CD4-positive, alpha-beta T cell treated with Interleukin-17A for 4 hours (primary cell): ENCODE results near the gene FLNB.
"Not testable (repeated sequence)": the region's sequence is repeated elsewhere in the genome, so short reads cannot be mapped to it uniquely, and the experiment has no call there.

Experiments used
- DNase-seq: peaks from one replicate; pipeline ENCODE4 v3.0.0-alpha.2; 2020; ENCODE audit warnings: mixed read lengths

The FLNB gene

DNA sequence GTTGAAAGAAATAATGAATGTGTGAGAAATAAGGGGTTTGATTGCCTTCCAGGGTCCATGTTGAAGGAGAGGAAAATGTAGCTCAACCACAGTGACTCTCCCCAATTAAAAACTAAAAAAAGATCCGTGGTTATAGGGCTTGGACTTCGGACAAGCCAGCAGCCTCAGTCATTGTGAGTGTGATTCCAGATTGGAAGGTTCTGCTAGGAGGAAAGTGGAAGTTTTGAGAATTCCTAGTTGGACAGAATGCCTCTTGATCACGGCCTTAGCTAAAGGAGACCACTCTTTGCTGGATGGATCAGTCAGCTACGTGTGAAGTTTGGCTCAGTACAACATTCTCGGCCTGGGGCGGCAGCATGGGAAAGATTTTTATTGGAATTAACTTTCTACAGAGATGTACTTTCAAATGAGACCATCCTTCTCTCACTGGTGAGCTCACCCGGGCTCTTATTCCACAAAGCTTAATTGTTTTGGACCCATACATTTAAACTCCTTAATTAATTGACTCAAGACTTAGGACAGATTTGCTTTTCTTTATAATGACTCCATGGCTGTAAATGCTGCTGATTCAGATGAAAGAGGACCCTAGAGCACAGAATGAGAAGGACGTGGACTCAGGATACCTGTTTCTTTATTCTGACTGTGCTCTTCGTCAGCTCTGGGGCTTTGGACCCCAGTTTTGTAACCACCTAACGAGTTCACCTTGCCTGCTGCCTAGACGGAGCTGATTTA is 27.5 kb downstream of the FLNB start:
- DNase-seq: no peak

DNA sequence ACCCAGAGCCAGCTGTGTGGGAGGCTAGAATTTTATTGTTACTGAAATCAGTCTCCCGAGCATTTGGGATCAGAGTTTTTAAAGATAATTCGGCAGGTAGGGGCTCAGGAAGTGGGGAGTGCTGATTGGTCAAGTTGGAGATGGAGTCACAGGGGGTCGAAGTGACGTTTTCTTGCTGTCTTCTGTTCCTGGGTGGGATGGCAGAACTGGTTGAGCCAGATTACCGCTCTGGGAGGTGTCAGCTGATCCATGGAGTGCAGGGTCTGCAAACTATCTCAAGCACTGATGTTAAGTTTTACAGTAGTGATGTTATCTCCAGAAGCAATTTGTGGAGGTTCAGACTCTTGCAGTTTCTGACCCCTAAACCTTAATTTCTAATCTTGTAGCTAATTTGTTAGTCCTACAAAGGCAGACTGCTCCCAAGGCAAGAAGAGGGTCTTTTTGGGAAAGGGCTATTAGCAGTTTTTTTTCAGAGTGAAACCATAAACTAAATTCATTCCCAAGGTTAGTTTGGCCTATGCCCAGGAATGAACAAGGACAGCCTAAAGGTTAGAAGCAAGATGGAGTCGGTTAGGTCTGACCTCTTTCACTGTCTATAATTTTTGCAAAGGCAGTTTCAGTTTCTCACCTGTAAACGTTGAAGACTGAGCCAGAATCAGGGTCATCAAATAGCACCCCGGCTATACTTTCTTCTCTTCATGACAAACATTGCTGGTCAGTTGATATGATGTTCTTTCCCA is 28.2 kb downstream of the FLNB start:
- DNase-seq: no peak

DNA sequence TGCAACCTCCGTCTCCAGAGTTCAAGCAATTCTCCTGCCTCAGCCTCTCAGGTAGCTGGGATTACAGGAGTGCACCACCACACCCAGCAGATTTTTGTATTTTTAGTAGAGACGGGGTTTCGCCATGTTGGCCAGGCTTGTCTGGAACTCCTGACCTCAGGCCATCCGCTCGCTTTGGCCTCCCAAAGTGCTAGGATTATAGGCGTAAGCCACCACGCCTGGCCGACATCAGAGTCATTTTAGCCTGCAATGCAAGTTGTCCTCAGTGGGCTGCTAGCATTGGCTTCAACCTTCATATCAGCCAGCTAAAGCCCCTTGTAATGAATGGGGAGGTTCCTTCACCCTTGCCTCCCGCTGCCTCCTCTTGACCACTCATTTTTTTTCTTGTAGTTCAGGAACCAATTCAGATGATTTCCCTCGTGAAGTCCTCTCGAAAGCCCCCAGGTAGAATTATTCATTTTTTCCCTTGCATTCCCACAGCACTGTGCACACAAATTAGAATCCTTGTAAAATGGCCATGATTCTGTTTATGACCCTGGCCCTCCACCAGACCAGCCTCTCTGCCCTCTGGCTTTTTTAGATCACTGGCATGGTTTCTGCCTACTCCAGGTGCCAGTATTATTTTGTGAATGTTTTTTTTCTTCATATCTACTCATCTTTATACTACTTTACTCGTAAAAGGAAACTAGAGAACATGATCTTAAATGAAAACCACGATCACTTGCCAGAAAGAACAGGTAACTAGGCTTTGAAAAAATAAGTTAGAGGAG is 29.1 kb downstream of the FLNB start:
- no peak for DNase-seq

DNA sequence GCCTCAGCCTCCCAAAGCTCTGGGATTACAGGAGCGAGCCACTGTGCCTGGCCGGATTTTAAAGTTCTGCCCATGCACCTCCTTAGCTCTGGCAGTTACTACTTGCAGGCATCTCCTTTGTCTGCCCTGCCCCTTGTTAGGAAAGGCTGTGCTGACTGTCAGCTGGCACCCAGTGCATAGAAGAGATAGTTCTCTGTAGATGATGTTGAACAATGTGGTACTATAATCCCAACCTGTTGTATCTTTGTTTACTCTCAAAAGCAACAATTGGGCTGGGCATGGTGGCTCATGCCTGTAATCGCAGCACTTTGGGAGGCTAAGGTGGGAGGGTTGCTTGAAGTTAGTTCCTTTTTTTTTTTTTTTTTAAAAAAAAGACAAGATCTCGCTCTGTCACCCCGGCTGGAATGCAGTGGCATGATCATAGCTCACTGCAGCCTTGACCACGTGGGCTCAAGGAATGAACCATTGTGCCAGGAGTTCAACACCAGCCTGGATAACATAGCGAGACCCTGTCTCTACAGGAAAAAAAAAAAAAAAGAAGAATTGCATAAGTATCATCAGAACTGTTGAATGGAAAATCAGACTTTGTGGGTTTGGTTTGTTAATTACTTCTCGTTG is 30.6 kb downstream of the FLNB start:
- DNase-seq: no peak

DNA sequence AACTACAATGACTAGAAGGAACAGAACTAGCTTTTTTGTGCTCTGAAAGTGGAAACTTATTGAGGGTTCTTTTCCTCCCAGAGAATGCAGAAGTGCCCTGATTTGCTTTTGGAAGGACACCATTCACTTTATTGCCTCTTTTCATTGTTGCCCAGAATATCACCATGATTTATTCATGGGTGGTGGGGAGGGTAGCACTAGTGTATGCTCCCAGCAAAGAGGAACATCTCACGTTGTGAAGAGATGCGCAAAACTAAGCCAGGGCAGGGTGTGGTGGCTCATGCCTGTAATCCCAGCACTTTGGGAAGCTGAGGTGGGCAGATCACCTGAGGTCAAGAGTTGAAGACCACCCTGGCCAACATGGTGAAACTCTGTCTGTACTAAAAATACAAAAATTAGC is 31.4 kb downstream of the FLNB start:
- no peak for DNase-seq

DNA sequence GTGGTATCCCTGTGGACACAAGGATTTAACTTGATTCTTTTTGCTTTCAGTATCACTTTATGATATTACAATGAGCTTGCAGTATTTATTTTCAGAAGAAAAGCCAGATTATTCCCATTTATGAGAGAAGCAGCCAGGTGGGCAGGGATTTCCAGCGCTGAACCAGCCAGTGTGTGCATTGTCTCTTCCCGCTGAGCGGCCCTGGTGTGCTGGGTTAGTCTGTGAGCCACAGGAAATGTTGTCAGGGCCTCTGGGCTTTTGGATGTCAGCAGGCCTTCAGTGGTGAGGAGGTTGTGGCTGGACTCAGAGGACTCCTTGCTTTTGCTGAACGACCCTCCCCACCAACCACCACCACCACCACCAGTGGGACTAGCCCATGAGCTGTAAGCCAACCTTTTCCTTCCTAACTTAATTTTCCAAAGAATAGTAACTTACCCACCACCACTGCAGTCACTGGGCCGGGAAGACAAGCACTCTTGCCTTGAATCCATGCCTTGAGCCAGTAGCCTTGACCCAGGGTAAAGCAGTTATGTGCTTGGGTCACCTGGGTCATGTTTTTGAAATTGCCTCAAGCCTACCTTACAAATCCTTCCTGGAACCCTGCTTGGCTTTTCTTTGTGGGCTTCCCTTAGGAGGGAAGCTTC is 33.1 kb downstream of the FLNB start:
- DNase-seq: peak; percentile 6

DNA sequence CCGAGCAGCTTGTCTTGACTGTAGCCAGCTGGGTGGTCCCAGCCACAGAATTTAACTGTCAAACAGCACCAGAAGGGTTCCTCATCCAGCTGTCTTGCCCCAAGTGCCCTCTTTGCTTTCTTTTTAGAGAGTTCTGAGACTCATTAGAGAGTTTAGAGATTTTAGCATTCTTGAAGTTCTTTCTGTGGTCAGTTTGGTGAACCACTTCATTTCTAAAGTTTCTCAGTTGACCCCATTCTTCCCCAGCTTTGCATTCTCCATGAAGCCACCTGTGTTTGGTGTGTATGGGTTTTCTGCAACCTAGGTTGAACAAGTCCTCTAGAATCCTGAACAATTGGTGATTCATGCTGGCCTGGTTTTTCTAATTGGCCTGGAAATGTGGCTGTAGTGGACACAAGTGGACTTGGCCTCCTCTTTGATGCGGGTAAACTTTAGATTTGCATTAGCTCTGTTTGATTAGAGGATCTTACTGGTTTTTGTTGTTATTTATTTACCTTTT is 33.7 kb downstream of the FLNB start:
- no peak for DNase-seq

DNA sequence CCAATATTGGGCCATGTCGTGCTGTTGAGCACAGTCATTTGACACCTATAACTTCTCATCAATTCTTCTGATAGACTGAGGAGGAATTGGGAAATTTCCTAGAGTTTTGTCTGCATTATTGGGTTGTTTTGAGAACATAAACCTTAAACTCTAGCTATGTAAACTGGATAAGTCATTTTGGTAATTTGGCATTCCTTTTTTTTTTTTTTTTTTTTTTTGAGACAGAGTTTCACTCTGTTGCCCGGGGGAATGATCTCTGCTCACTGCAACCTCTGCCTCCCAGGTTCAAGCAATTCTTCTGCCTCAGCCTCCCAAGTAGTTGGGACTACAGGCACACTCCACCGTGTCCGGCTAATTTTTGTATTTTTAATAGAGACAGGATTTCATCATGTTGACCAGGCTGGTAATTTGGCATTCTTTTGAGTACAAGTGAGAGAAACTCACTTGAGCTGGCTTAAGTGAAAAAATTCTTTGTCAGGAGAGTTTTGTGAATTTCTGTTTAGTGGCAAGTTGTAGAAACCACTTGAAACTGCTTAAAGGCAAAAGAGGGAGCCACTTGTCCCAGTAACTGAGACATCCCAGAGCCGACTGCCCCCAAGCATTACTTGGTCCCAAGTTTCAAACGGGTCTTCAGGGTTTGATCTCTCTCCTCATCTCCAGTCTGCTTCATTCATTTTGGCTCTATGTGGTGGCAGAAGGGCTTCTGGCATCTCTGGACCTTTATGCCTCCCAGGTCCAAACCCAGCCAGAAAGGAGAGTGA is 34.9 kb downstream of the FLNB start:
- DNase-seq: no peak

DNA sequence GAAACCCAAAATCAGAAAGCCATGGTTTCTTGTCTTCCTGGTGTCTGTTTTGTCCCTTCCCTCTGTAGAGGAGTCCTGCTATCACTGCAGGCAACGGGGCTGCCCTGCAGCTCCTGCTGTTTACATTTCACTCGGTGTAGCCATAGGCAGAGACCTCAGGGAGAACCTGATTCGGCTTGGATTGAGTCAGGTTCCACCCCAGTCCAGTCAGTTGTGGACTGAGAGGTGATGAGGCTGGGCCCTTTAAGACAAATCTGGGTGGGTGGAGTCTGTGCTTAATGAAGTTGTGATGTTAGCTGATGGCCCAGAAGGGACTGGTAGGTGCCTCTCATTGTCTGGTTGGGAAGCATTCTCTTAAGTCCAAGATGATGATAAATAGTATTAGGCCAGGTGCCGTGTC is 35.7 kb downstream of the FLNB start:
- no peak for DNase-seq

DNA sequence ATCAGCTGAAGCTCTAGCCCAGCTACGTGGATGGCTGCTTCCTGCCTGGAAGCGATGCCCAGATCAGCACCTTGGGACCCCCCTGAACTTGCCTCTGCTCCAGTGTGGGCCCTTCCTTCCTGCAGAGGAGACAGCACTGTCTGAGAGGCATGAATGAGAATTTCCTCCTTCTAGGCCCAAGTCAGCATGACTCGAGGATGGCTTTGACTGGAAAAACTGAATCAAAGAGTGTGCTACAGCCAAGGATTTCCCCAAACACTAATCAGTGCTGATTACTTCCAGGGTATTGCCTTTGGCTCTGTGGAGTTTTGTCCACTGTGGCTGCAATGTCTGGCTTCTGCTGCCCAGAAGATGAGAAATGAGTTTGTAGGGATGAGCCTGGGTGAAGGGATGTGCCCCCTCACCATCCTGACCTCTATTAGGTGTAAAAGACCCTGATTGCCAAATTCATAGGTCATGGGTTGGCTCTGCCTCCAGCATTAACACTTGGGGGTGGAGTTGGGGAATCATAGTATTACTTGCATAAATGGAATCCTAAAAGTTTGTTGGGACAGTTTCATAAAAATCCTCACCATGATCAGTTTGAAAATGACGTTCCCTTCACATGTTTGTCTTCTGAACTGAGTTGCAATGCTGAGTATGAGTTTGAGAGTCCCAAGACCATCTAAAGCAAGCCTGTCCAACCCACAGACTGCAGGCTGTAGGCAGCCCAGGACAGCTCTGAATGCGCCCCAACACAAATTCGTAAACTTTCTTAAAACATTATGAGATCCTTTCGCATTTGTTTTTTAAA is 36.7 kb downstream of the FLNB start:
- no peak for DNase-seq

DNA sequence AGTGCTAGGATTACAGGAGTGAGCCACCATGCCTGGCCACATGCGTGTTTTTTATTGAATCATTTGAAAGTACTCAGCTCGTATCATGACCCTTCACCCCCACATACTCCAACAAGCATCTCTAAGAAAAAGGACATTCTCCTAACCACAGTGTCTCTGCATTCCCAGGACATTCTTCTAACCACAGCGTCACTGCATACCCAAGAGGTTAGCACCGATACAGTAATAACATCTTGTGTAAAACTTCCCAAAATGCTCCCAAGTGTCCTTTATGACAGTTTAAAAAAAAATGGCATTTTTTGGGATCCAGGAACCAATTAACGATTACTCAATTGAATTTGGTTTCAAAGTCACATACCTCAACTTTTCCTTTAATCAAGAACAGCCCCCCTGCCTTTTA is 39.6 kb downstream of the FLNB start:
- no peak for DNase-seq

DNA sequence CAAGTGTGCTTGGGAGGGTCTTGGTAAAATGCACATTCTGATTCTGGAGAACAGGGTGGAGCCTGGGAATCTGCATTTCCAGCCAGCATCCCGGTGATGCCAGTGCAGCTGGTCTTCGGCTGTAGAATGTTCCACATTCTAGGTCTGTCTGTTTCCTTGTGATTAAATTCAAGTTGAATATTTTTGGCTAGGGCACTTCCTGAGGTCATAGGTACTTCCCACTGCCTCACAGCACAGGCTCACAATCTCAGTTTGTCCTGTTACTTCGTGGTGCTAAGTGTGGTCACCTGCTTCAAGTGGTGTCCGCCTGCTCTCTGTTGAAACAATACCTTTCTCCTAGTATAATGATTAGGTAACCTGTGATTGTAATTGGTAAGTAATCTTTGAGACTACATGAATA is 40.1 kb downstream of the FLNB start:
- DNase-seq: no peak

DNA sequence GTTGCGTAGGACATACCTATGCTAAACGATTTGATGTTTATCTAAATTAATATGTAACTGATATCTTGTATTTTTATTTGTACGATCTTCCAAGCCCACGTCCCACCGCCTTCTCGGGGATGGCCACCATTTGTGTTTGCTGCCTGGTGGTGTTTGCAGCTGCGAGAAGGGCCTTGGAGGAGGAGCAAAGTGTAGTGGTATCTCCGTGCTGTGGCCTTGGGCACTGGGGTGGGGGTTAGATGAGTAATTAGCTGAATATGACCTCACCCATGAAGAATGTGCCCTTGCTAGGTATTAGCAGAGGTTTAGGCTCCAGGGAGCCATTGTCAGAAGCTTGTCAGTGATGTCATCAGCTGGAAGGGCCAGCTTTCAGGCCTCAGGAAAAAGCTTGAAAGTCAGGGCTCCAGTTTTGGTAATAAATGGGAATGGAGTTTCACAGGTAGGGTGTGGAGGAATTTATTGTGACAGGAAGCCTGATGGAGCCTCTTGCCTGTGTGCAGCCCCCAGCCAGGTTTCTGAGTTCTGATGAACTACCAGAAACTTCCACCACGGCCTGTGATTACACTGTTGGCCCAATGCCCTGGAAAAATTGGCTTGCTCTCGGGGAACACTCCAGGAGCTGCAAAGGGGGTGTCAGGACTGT is 41.0 kb downstream of the FLNB start:
- no peak for DNase-seq

DNA sequence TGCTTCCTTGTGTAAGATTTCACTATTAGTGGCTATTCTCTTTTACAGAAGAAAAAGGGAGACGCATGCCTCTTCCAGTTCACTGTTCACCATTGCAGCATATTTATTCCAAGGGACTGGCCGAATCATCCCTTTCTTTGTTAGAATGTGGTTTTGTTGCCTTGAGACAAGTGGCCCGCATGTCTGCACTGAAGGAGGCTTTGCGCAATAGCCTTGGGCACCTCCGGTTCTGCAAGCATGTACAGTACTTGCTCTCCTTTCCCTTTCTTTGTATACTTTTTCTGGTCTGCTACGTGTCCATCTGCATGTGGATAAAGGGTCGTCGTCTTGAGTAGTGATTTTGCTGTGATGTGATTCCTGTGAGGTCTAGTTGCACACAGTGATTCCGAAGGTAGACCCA is 43.0 kb downstream of the FLNB start:
- DNase-seq: no peak

DNA sequence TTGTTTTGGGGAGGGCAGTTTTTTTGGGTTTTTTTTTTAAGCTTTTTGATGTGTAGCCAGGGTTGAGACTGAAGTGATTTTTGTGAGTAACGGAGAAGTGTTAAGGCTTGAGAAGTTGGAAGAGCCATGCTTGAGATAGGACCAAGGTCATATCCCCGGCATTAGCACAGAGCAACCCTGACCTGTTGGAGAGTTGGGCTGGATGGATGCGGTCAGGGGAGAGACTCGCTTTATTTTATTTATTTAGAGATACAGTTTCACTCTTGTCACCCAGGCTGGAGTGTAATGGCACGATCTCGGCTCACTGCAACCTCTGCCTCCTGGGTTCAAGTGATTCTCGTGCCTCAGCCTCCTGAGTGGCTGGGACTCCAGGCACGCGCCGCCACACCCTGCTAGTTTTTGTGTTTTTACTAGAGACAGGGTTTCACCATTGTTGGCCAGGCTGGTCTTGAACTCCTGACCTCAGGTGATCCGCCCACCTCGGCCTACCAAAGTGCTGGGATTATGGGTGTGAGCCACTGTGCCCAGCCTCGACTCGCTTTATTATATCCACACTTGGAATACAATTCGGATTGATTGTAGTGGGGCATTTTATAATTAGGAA is 43.5 kb downstream of the FLNB start:
- not testable (repeated sequence) for DNase-seq

DNA sequence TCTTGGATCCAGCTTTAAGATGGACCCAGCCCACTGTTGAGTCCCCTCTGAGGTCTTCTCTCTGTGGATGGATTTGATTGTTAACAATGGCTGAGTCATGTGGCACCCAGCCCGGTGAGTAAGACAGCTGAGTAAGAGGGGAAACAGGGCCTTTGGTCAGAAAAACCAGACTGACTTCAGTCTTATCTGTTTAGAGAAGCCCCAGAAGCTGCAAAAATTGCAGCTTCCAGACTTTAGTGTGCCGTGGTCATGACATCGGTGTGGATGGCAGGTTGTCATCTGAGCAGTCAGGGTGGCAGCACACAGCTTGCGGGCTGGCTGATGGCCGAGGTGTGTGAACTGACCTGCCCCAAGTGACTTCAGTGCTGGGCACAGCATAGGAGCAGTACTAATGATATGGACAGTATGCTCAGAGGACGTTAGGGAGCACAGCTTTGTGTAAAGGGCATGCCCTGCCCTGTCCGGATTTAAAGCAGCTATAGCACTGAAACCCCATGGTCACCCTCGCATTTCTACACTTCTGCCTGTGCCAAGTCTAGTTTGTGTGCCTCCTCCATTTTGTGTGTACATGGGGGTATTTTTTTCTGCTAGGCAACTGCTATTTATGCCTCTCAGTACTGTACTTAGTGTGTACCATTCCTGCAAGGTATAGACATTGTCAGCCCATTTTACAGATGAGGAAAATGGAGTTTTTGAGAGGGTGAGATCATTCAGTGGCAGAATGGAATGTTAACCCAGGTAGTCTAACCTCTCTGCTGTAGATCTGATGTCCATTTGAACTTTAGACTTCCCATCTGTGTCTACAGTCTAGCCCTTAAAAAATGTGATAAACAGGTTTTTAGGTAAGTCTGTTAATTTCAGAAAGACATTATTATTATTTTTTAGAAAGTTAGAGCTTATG is 44.4 kb downstream of the FLNB start:
- DNase-seq: peak; percentile 29

DNA sequence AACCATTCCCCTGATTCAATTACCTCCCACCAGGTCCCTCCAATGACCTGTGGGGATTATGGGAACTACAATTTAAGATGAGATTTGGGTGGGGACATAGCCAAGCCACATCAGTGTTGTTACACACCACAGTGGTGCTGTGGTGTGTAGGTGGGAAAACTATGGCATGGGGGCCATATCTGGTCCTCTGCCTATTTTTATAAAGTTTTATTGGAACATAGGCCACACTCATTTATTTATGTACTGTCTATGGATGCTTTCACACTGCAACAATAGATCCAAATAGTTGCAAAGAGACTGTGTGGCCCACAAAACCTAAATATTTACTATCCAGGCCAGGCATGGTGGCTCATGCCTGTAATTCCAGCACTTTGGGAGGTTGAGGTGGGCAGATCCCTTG is 46.4 kb downstream of the FLNB start:
- DNase-seq: no peak

DNA sequence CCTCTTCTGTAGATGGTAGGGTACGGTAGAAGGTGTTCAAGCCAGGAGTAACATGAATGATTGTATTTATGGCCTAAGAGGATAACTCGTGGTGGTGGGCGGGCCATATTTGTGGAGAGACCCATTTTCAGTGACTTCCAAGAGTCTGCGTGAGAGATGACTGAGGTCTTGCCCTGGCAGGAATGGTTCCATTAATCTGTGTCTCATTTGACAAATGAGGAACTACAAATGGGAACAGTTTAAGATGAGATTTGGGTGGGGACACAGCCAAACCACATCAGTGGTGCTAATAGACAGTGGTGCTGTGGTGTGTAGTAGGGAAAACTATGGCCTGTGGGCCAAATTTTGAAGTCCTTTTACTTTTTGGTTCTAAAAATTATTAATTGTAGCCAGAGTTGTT is 47.1 kb downstream of the FLNB start:
- DNase-seq: no peak

DNA sequence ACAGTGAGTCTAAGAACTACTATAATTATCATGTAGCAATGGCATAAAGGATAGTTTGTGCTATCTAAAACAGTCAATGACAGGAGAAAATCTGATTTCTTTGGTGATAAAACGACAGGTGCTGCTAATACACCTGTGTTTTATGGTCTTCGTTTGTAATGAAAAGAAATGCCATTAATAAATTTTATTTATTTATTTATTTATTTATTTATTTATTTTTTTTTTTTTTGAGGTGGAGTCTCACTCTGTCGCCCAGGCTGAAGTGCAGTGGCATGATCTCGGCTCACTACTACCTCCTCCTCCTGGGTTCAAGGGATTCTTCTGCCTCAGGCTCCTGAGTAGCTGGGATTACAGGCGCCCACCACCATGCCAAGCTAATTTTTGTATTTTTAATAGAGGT is 47.7 kb downstream of the FLNB start:
- DNase-seq: not testable (repeated sequence)
